Uterus (tissue), 2 donors: ENCODE data around the gene COLGALT1.

Experiments
- POLR2A ChIP-seq, 2 donors: fragments of 450-650 bp; IDR thresholded peaks; one replicate each; pipeline ENCODE4 v1.6.1; 2016; ENCODE audit warnings: antibody characterized with exemption in 2 of 2, mild to moderate bottlenecking in 1 of 2, moderate library complexity in 1 of 2
- TF ChIP-seq, protein P1 (sequence below), 4 experiments: fragments of 200-600 bp in 2 of 4; fragments of 450-650 bp in 2 of 4; sonication (generic) in 2 of 4; IDR thresholded peaks; one replicate each; pipeline ENCODE4 v1.5.1; 2016 to 2019; ENCODE audit warnings: antibody characterized with exemption in 4 of 4, mild to moderate bottlenecking in 2 of 4, moderate library complexity in 1 of 4

DNA sequence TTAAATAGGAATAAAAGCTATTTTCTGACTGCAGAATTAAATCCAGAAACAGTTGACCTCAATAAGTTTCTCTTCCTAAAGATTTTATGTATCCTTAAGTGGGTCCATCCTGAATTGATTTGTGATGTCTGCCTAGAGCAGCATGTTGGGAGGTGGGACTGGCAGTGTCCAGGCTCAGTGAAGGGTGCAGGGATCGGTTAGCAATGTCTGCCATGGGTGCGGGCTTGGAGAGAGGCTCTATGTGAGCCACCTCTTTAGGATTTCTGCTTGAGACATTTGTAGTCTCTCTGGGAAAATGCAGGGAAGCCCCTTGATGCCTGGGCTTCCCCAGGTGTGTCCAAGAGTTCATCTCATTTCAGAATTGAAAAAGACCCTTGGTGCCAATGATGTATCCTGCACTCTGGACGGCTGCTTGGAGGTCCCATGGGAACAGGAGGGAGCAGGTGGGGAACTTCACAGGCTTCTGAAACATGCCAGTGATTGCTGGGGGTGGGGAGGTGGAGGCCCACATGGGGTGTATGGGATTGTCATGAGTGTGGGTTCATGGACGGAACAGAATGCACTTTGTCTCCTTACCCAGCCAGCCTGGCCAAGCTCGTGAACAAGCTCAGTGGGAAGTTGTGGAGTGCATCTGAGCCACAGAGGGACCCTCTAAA, 6.2 kb upstream of the COLGALT1 start:
- TF ChIP-seq, protein P1, sequence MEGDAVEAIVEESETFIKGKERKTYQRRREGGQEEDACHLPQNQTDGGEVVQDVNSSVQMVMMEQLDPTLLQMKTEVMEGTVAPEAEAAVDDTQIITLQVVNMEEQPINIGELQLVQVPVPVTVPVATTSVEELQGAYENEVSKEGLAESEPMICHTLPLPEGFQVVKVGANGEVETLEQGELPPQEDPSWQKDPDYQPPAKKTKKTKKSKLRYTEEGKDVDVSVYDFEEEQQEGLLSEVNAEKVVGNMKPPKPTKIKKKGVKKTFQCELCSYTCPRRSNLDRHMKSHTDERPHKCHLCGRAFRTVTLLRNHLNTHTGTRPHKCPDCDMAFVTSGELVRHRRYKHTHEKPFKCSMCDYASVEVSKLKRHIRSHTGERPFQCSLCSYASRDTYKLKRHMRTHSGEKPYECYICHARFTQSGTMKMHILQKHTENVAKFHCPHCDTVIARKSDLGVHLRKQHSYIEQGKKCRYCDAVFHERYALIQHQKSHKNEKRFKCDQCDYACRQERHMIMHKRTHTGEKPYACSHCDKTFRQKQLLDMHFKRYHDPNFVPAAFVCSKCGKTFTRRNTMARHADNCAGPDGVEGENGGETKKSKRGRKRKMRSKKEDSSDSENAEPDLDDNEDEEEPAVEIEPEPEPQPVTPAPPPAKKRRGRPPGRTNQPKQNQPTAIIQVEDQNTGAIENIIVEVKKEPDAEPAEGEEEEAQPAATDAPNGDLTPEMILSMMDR (IDR thresholded peaks at IDR 0.05), result no peak
- no peak for TF ChIP-seq POLR2A (IDR thresholded peaks at IDR 0.05)
